HUES6 (cell line): ENCODE measurements around the gene SNCB.
A peak's percentile ranks its signal among the peaks of the same experiment; 100 is the strongest.

Experiments used
- H3K27ac ChIP-seq: 2 replicates; pipeline ENCODE4 v1.7.0; 2013; ENCODE audit warnings: low read depth, mild to moderate bottlenecking, low read length, inconsistent platforms
- H3K27me3 ChIP-seq: 2 replicates; pipeline ENCODE4 v1.6.1; 2013; ENCODE audit warnings: low read length; ENCODE audit not compliant: control insufficient read depth, insufficient read depth
- H3K36me3 ChIP-seq: 2 replicates; pipeline ENCODE4 v1.6.1; 2013; ENCODE audit warnings: low read length; ENCODE audit not compliant: control insufficient read depth, insufficient read depth
- H3K4me1 ChIP-seq: 2 replicates; pipeline ENCODE4 v1.6.1; 2013; ENCODE audit warnings: low read length; ENCODE audit not compliant: control insufficient read depth, insufficient read depth
- H3K4me3 ChIP-seq: 2 replicates; pipeline ENCODE4 v1.5.1; 2013; ENCODE audit warnings: low read depth, low read length
- H3K9ac ChIP-seq: one replicate; pipeline ENCODE4 v1.6.1; 2013; ENCODE audit warnings: mild to moderate bottlenecking, low read length
- H3K9me3 ChIP-seq: 2 replicates; pipeline ENCODE4 v1.6.1; 2013; ENCODE audit warnings: low read depth, low read length; ENCODE audit not compliant: control insufficient read depth, insufficient read depth

The SNCB gene

GRCh38 chr5:176648474-176649194, 18.3 kb upstream of the SNCB start:
- H3K4me1 ChIP-seq: peaks cover 36% of the 10 kb centered on the region
- no peaks in the 10 kb centered on the region for H3K9me3 ChIP-seq
- H3K9ac ChIP-seq: peak overlapping the region; percentile 66
- H3K27me3 ChIP-seq: no peaks in the 10 kb centered on the region
- H3K36me3 ChIP-seq: peaks cover 4% of the 10 kb centered on the region
- H3K27ac ChIP-seq: no peak overlapping the region
- peak overlapping the region; percentile 87 for H3K4me3 ChIP-seq

GRCh38 chr5:176647843-176648473, 17.6 kb upstream of the SNCB start:
- peak overlapping the region; percentile 87 for H3K4me3 ChIP-seq
- H3K27me3 ChIP-seq: no peaks in the 10 kb centered on the region
- H3K36me3 ChIP-seq: no peaks in the 10 kb centered on the region; the same call in 1 of the 2 replicates
- H3K9ac ChIP-seq: peak overlapping the region; percentile 66
- H3K9me3 ChIP-seq: no peaks in the 10 kb centered on the region
- H3K4me1 ChIP-seq: peaks cover 43% of the 10 kb centered on the region
- peak overlapping the region; percentile 46; the same call in 1 of the 2 replicates for H3K27ac ChIP-seq

- Histone ChIP-seq H3K27me3 (no peaks in the 10 kb centered on the region), H3K9me3 (no peaks in the 10 kb centered on the region), H3K9ac (peak within 1 kb of the TSS; percentile 66), H3K4me3 (peak within 1 kb of the TSS; percentile 87), H3K4me1 (peaks cover 49% of the 10 kb centered on the region), H3K27ac (peak within 1 kb of the TSS; percentile 46; the same call in 1 of the 2 replicates), H3K36me3 (no peaks in the 10 kb centered on the region)
These were observed 16.9 kb upstream of the SNCB start, which contains the start of gene TSPAN17 for GRCh38 chr5:176647030-176647842. TSPAN17 (plus strand) TSS chr5:176647484; CDS start chr5:176647616, 132 bp downstream.

DNA sequence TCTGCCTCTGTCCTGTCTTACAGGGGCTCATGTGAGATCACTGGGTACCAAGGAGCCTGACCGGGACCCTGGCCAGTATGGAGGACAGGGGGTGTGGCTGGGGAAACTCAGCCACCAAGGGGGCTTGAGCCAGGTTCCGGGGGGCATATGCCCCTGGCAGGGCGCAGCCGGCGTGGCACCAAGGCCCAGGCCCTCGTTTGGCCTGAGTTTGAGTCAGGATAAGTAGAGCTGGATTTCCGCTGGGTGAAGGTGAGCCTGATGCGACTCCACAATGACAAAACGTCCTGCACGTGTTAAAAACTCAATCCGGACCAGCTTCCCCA, 16.3 kb upstream of the SNCB start:
- Histone ChIP-seq H3K27me3 (no peaks in the 10 kb centered on the region), H3K27ac (no peak overlapping the region), H3K4me1 (peaks cover 51% of the 10 kb centered on the region), H3K36me3 (no peaks in the 10 kb centered on the region), H3K4me3 (peak overlapping the region; percentile 40), H3K9me3 (no peaks in the 10 kb centered on the region), H3K9ac (peak overlapping the region; percentile 9)

GRCh38 chr5:176646049-176646706, 15.8 kb upstream of the SNCB start:
- H3K4me3 ChIP-seq: no peak overlapping the region
- H3K9ac ChIP-seq: no peak overlapping the region
- no peaks in the 10 kb centered on the region for H3K36me3 ChIP-seq
- H3K27me3 ChIP-seq: no peaks in the 10 kb centered on the region
- peaks cover 51% of the 10 kb centered on the region for H3K4me1 ChIP-seq
- no peak overlapping the region for H3K27ac ChIP-seq
- no peaks in the 10 kb centered on the region for H3K9me3 ChIP-seq

- no peak overlapping the region for H3K27ac ChIP-seq
- H3K4me1 ChIP-seq: peaks cover 44% of the 10 kb centered on the region
- no peak overlapping the region for H3K4me3 ChIP-seq
These were observed 14.7 kb upstream of the SNCB start for GRCh38 chr5:176644878-176645670.

DNA sequence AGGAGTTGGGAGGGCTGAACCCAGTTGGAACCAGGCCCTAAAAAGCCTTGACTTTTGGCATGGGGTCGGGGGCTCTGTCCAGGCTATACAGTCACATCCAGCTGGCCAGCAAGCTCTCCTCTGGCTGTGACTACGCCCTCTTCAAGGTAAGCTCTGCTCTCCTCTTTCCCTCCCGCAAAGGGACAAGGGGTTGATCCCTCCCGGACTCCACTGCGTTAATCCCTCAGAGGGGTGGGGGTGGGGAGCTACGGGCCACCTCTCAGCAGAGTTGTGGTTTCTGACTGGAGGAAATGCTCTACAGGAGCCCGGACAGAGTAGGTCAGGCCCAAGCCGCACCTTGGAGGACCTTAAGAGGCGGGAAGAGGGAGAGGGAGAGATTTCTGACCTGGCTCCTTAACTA, 14.0 kb upstream of the SNCB start:
- no peaks in the 10 kb centered on the region for H3K9me3 ChIP-seq
- H3K27me3 ChIP-seq: no peaks in the 10 kb centered on the region
- H3K9ac ChIP-seq: no peak overlapping the region
- no peaks in the 10 kb centered on the region for H3K36me3 ChIP-seq
- no peak overlapping the region for H3K27ac ChIP-seq
- peaks cover 41% of the 10 kb centered on the region for H3K4me1 ChIP-seq
- H3K4me3 ChIP-seq: no peak overlapping the region

More at GRCh38 chr5:176644878-176645670, 14.7 kb upstream of the SNCB start:
- H3K36me3 ChIP-seq: no peaks in the 10 kb centered on the region
- no peak overlapping the region for H3K9ac ChIP-seq
- H3K27me3 ChIP-seq: no peaks in the 10 kb centered on the region
- no peaks in the 10 kb centered on the region for H3K9me3 ChIP-seq

- Histone ChIP-seq H3K36me3 (no peaks in the 10 kb centered on the region), H3K9me3 (no peaks in the 10 kb centered on the region), H3K27ac (no peak overlapping the region), H3K4me3 (no peak overlapping the region), H3K4me1 (peaks cover 41% of the 10 kb centered on the region), H3K9ac (no peak overlapping the region), H3K27me3 (no peaks in the 10 kb centered on the region)
These were observed 13.3 kb upstream of the SNCB start for GRCh38 chr5:176643491-176644219.

- Histone ChIP-seq H3K4me1 (peaks cover 35% of the 10 kb centered on the region), H3K27me3 (no peaks in the 10 kb centered on the region), H3K9me3 (no peaks in the 10 kb centered on the region), H3K4me3 (no peak overlapping the region), H3K36me3 (no peaks in the 10 kb centered on the region), H3K27ac (no peak overlapping the region), H3K9ac (no peak overlapping the region)
These were observed 12.5 kb upstream of the SNCB start for GRCh38 chr5:176642675-176643490.
